HepG2 (cell line): ENCODE results near the gene WDR59. TPM values are rescaled to one million over a fixed set of nuclear protein-coding genes. Genes with fewer than 3 reads are reported as not detected.

Experiments used
- AGO1 ChIP-seq: fragments of 200-400 bp; formaldehyde crosslinking; IDR thresholded peaks from 2 replicates; pipeline ENCODE4 v1.6.1; 2017; ENCODE audit warnings: mild to moderate bottlenecking, low read depth, low read length, moderate library complexity; ENCODE audit not compliant: poor library complexity, severe bottlenecking
- ETV5 ChIP-seq: IDR thresholded peaks from 2 replicates; pipeline ENCODE4 v1.6.1; 2018; ENCODE audit warnings: missing biosample characterization, missing genetic modification reagents, inconsistent platforms, borderline replicate concordance
- GABPA ChIP-seq, 2 experiments: IDR thresholded peaks; 2 replicates each; pipeline ENCODE4 v1.6.1; 2011 to 2016; ENCODE audit warnings: low read depth in 2 of 2, low read length in 1 of 2, missing biosample characterization in 1 of 2, missing genetic modification characterization in 1 of 2
- HDAC1 ChIP-seq: sonication (generic); formaldehyde crosslinking; IDR thresholded peaks from 2 replicates; pipeline ENCODE4 v1.5.1; 2020; ENCODE audit warnings: mild to moderate bottlenecking, missing genetic modification reagents
- HDAC2 ChIP-seq: sonication (generic); formaldehyde crosslinking; IDR thresholded peaks from 2 replicates; pipeline ENCODE4 v1.4.0; 2020; ENCODE audit warnings: missing genetic modification reagents
- HOXA3 ChIP-seq: sonication (generic); formaldehyde crosslinking; IDR thresholded peaks from 2 replicates; pipeline ENCODE4 v1.5.0; 2020; ENCODE audit warnings: missing genetic modification reagents
- MBNL3 ChIP-seq: fragments of 250-450 bp; sonication (Bioruptor Pico); conservative IDR thresholded peaks from 2 replicates; pipeline ENCODE4 v1.8.0; 2022; ENCODE audit warnings: mild to moderate bottlenecking, inconsistent platforms
- NCOA1 ChIP-seq: sonication (generic); formaldehyde crosslinking; IDR thresholded peaks from 2 replicates; pipeline ENCODE4 v1.9.0; 2021; ENCODE audit warnings: missing genetic modification reagents
- RCOR2 ChIP-seq: IDR thresholded peaks from 2 replicates; pipeline ENCODE4 v1.6.1; 2016; ENCODE audit warnings: missing biosample characterization, missing genetic modification reagents
- RFX3 ChIP-seq: IDR thresholded peaks from 2 replicates; pipeline ENCODE4 v1.6.1; 2016; ENCODE audit warnings: missing biosample characterization, missing genetic modification reagents
- SOX6 ChIP-seq, 2 experiments: fragments of 450-650 bp in 1 of 2; sonication (generic) in 1 of 2; formaldehyde crosslinking in 1 of 2; IDR thresholded peaks; 2 replicates each; pipeline versions ENCODE4 v1.4.0 to v1.6.1; 2017 to 2020; ENCODE audit warnings: antibody characterized with exemption in 1 of 2, mild to moderate bottlenecking in 1 of 2, missing genetic modification reagents in 1 of 2
- TARDBP ChIP-seq: sonication (generic); formaldehyde crosslinking; IDR thresholded peaks from 2 replicates; pipeline ENCODE4 v1.8.0; 2022; ENCODE audit warnings: mild to moderate bottlenecking, missing genetic modification reagents
- YY1 ChIP-seq: IDR thresholded peaks from 2 replicates; pipeline ENCODE4 v1.6.1; 2011; ENCODE audit warnings: low read length, low read depth, moderate library complexity, mild to moderate bottlenecking; ENCODE audit not compliant: insufficient read depth, insufficient replicate concordance
- ZBTB21 ChIP-seq: sonication (generic); formaldehyde crosslinking; IDR thresholded peaks from 2 replicates; pipeline ENCODE4 v1.4.0; 2020; ENCODE audit warnings: missing genetic modification reagents
- ZNF317 ChIP-seq: sonication (generic); formaldehyde crosslinking; IDR thresholded peaks from 2 replicates; pipeline ENCODE4 v1.5.0; 2020; ENCODE audit warnings: mild to moderate bottlenecking, missing genetic modification reagents
- ZNF441 ChIP-seq: sonication (generic); formaldehyde crosslinking; IDR thresholded peaks from 2 replicates; pipeline ENCODE4 v1.7.0; 2021; ENCODE audit warnings: missing genetic modification reagents, borderline replicate concordance
- ZSCAN20 ChIP-seq: sonication (generic); formaldehyde crosslinking; IDR thresholded peaks from 2 replicates; pipeline ENCODE4 v1.4.0; 2020; ENCODE audit warnings: missing genetic modification reagents, mild to moderate bottlenecking, borderline replicate concordance
- polyA plus RNA-seq, 8 experiments: library from polyadenylated mRNA; depleted of rRNA in 3 of 8; stranded (reverse) in 7 of 8; unstranded in 1 of 8; fragments of >200 nt; fragmentation: Illumina TruSeq in 4 of 8; extraction: Trizol in 4 of 8; gene quantifications; 2 replicates each; pipeline versions ENCODE4 v1.2.1 to v1.2.3, GENCODE V29; 2011 to 2016; ENCODE audit warnings: low read depth in 4 of 8, missing spikeins in 1 of 8, mixed read lengths in 1 of 8; ENCODE audit not compliant: insufficient read depth in 1 of 8
- total RNA-seq, 5 experiments: library from RNA; depleted of rRNA; stranded (reverse); fragments of >200 nt; fragmentation: Illumina TruSeq; extraction: Trizol; gene quantifications; 2 replicates each; pipeline ENCODE4 v1.2.3, GENCODE V29; 2016; ENCODE audit warnings: low read depth in 1 of 5
- TF ChIP-seq, protein P1 (sequence below): sonication (generic); formaldehyde crosslinking; conservative IDR thresholded peaks from 2 replicates; pipeline ENCODE4 v1.4.0; 2020; ENCODE audit warnings: mild to moderate bottlenecking, missing genetic modification reagents, moderate library complexity
- TF ChIP-seq, protein P2 (sequence below): sonication (generic); formaldehyde crosslinking; IDR thresholded peaks from 2 replicates; pipeline ENCODE4 v1.4.0; 2020; ENCODE audit warnings: mild to moderate bottlenecking, missing genetic modification reagents, borderline replicate concordance
- TF ChIP-seq, protein P3 (sequence below): sonication (generic); formaldehyde crosslinking; IDR thresholded peaks from 2 replicates; pipeline ENCODE4 v1.4.0; 2020; ENCODE audit warnings: missing genetic modification reagents

The WDR59 gene
- total and polyA plus RNA-seq, 2 of the 13 experiments (the other 11 are each of a cell fraction or from before 2014, with no cell fraction given) = 65.2 to 306 TPM

DNA sequence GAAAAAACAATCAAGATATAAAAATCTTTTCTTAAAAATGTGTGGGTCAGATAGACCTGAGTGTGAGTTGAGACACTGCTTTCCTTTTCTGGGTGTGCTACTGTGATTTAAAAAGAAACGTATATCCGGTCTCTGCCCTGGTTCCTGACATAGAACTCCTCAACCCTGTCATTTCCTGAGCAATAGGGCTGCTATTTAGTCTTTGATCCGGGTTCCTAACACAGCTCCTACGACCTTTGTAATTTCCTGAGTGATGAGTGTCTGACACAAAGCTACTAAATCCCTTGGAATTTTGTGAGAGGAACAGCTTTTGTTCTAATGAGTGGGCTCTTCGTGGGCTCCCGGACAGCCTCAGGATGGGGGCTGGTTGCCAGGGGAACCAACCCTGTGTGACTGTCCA is 116.4 kb downstream of the WDR59 start (continued):
- TF ChIP-seq ZNF441 (CRISPR knock-in tag) (no peak; the same call in 1 of the 2 replicates), HOXA3 (CRISPR knock-in tag) (0 out of 2 replicates have a peak, but pooled peaks have one; percentile 17), TARDBP (peak; percentile 36; the same call in 1 of the 2 replicates), GABPA (IDR thresholded peaks at IDR 0.05; ENCODE audit: low read depth, low read length) (no peak), GABPA (CRISPR knock-in tag; IDR thresholded peaks at IDR 0.05; ENCODE audit: low read depth) (peak; percentile 68), HDAC2 (CRISPR knock-in tag) (0 out of 2 replicates have a peak, but pooled peaks have one; percentile 33), SOX6 (IDR thresholded peaks at IDR 0.05) (no peak), SOX6 (CRISPR knock-in tag; IDR thresholded peaks at IDR 0.05) (peak; percentile 75), ZNF317 (CRISPR knock-in tag) (0 out of 2 replicates have a peak, but pooled peaks have one; percentile 17), AGO1 (no peak), YY1 (no peak), RFX3 (CRISPR knock-in tag) (peak; percentile 34; the same call in 1 of the 2 replicates), ZBTB21 (CRISPR knock-in tag) (peak; percentile 83), HDAC1 (0 out of 2 replicates have a peak, but pooled peaks have one; percentile 48), RCOR2 (CRISPR knock-in tag) (0 out of 2 replicates have a peak, but pooled peaks have one; percentile 44), ZSCAN20 (CRISPR knock-in tag) (no peak), ETV5 (CRISPR knock-in tag) (peak; percentile 93), MBNL3 (no peak), NCOA1 (CRISPR knock-in tag) (no peak)
- TF ChIP-seq, protein P1, sequence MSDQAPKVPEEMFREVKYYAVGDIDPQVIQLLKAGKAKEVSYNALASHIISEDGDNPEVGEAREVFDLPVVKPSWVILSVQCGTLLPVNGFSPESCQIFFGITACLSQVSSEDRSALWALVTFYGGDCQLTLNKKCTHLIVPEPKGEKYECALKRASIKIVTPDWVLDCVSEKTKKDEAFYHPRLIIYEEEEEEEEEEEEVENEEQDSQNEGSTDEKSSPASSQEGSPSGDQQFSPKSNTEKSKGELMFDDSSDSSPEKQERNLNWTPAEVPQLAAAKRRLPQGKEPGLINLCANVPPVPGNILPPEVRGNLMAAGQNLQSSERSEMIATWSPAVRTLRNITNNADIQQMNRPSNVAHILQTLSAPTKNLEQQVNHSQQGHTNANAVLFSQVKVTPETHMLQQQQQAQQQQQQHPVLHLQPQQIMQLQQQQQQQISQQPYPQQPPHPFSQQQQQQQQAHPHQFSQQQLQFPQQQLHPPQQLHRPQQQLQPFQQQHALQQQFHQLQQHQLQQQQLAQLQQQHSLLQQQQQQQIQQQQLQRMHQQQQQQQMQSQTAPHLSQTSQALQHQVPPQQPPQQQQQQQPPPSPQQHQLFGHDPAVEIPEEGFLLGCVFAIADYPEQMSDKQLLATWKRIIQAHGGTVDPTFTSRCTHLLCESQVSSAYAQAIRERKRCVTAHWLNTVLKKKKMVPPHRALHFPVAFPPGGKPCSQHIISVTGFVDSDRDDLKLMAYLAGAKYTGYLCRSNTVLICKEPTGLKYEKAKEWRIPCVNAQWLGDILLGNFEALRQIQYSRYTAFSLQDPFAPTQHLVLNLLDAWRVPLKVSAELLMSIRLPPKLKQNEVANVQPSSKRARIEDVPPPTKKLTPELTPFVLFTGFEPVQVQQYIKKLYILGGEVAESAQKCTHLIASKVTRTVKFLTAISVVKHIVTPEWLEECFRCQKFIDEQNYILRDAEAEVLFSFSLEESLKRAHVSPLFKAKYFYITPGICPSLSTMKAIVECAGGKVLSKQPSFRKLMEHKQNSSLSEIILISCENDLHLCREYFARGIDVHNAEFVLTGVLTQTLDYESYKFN = peak; percentile 81
- TF ChIP-seq, protein P2, sequence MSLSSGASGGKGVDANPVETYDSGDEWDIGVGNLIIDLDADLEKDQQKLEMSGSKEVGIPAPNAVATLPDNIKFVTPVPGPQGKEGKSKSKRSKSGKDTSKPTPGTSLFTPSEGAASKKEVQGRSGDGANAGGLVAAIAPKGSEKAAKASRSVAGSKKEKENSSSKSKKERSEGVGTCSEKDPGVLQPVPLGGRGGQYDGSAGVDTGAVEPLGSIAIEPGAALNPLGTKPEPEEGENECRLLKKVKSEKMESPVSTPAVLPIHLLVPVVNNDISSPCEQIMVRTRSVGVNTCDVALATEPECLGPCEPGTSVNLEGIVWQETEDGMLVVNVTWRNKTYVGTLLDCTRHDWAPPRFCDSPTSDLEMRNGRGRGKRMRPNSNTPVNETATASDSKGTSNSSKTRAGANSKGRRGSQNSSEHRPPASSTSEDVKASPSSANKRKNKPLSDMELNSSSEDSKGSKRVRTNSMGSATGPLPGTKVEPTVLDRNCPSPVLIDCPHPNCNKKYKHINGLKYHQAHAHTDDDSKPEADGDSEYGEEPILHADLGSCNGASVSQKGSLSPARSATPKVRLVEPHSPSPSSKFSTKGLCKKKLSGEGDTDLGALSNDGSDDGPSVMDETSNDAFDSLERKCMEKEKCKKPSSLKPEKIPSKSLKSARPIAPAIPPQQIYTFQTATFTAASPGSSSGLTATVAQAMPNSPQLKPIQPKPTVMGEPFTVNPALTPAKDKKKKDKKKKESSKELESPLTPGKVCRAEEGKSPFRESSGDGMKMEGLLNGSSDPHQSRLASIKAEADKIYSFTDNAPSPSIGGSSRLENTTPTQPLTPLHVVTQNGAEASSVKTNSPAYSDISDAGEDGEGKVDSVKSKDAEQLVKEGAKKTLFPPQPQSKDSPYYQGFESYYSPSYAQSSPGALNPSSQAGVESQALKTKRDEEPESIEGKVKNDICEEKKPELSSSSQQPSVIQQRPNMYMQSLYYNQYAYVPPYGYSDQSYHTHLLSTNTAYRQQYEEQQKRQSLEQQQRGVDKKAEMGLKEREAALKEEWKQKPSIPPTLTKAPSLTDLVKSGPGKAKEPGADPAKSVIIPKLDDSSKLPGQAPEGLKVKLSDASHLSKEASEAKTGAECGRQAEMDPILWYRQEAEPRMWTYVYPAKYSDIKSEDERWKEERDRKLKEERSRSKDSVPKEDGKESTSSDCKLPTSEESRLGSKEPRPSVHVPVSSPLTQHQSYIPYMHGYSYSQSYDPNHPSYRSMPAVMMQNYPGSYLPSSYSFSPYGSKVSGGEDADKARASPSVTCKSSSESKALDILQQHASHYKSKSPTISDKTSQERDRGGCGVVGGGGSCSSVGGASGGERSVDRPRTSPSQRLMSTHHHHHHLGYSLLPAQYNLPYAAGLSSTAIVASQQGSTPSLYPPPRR (CRISPR knock-in tag) = peak; percentile 36; the same call in 1 of the 2 replicates
- TF ChIP-seq, protein P3, sequence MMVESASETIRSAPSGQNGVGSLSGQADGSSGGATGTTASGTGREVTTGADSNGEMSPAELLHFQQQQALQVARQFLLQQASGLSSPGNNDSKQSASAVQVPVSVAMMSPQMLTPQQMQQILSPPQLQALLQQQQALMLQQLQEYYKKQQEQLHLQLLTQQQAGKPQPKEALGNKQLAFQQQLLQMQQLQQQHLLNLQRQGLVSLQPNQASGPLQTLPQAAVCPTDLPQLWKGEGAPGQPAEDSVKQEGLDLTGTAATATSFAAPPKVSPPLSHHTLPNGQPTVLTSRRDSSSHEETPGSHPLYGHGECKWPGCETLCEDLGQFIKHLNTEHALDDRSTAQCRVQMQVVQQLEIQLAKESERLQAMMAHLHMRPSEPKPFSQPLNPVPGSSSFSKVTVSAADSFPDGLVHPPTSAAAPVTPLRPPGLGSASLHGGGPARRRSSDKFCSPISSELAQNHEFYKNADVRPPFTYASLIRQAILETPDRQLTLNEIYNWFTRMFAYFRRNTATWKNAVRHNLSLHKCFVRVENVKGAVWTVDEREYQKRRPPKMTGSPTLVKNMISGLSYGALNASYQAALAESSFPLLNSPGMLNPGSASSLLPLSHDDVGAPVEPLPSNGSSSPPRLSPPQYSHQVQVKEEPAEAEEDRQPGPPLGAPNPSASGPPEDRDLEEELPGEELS (CRISPR knock-in tag) = 0 out of 2 replicates have a peak, but pooled peaks have one; percentile 11
